Mesendoderm (in vitro differentiated cells): ENCODE results near the gene CRADD.

Experiments
- DNase-seq: peaks from one replicate; pipeline ENCODE4 v3.0.0; 2013
- H2AK5ac ChIP-seq: 2 replicates; pipeline ENCODE4 v1.6.1; 2013; ENCODE audit warnings: low read length, inconsistent platforms
- H2BK120ac ChIP-seq: 2 replicates; pipeline ENCODE4 v1.6.1; 2013; ENCODE audit warnings: low read depth, mild to moderate bottlenecking, low read length, moderate library complexity, mixed read lengths
- H2BK15ac ChIP-seq: replicated peaks from 2 replicates; pipeline ENCODE4 v1.6.1; 2013; ENCODE audit warnings: low read depth, mild to moderate bottlenecking, moderate library complexity
- H2BK5ac ChIP-seq: 2 replicates; pipeline ENCODE4 v1.6.1; 2013; ENCODE audit warnings: low read length, inconsistent platforms
- H3K18ac ChIP-seq: 2 replicates; pipeline ENCODE4 v1.6.1; 2013; ENCODE audit warnings: mild to moderate bottlenecking, low read length, mixed read lengths
- H3K23ac ChIP-seq: one replicate; pipeline ENCODE4 v1.6.1; 2013; ENCODE audit warnings: low read length
- H3K27ac ChIP-seq: 2 replicates; pipeline ENCODE4 v1.5.1; 2013; ENCODE audit warnings: low read depth, mild to moderate bottlenecking, inconsistent platforms, low read length, moderate library complexity
- H3K27me3 ChIP-seq: 2 replicates; pipeline ENCODE4 v1.6.1; 2013; ENCODE audit warnings: low read length, control low read depth, mild to moderate bottlenecking, inconsistent platforms; ENCODE audit not compliant: insufficient read depth, poor library complexity
- H3K36me3 ChIP-seq: 2 replicates; pipeline ENCODE4 v1.6.1; 2013; ENCODE audit warnings: low read length, inconsistent platforms; ENCODE audit not compliant: control insufficient read depth, insufficient read depth
- H3K4ac ChIP-seq: one replicate; pipeline ENCODE4 v1.6.1; 2013; ENCODE audit warnings: low read depth, mild to moderate bottlenecking, low read length, moderate library complexity
- H3K4me1 ChIP-seq: 2 replicates; pipeline ENCODE4 v1.6.1; 2013; ENCODE audit warnings: low read depth, low read length, inconsistent platforms; ENCODE audit not compliant: control insufficient read depth
- H3K4me2 ChIP-seq: 2 replicates; pipeline ENCODE4 v1.6.1; 2013; ENCODE audit warnings: low read length
- H3K4me3 ChIP-seq: 2 replicates; pipeline ENCODE4 v1.5.1; 2013; ENCODE audit warnings: mild to moderate bottlenecking, low read length
- H3K56ac ChIP-seq: one replicate; pipeline ENCODE4 v1.6.1; 2013; ENCODE audit warnings: low read length
- H3K79me1 ChIP-seq: 2 replicates; pipeline ENCODE4 v1.6.1; 2013; ENCODE audit warnings: low read length, inconsistent platforms
- H3K79me2 ChIP-seq: 2 replicates; pipeline ENCODE4 v1.6.1; 2013; ENCODE audit warnings: mild to moderate bottlenecking, low read length; ENCODE audit not compliant: control insufficient read depth, insufficient read depth
- H3K9ac ChIP-seq: 2 replicates; pipeline ENCODE4 v1.6.1; 2013; ENCODE audit warnings: low read length, inconsistent platforms
- H4K5ac ChIP-seq: one replicate; pipeline ENCODE4 v1.6.1; 2013; ENCODE audit warnings: low read length
- H4K8ac ChIP-seq: one replicate; pipeline ENCODE4 v1.6.1; 2013; ENCODE audit warnings: low read depth, mild to moderate bottlenecking, control low read depth, low read length, moderate library complexity
- WGBS: extraction: QIAGEN DNeasy Blood & Tissue Kit; methylation state at CpG from one replicate; pipeline ENCODE4 v1.1.7; 2013; ENCODE audit warnings: low lambda C conversion rate, missing lambda C conversion rate; ENCODE audit not compliant: insufficient coverage; ENCODE audit errors: extremely low coverage; 5-methylcytosine and 5-hydroxymethylcytosine counted together

The CRADD gene

GRCh38 chr12:93895089-93895445, 217.9 kb downstream of the CRADD start:
- Histone ChIP-seq H2AK5ac (no peak overlapping the region), H2BK15ac (no peak overlapping the region), H3K27me3 (no peaks in the 10 kb centered on the region), H3K4me3 (no peak overlapping the region), H3K36me3 (no peaks in the 10 kb centered on the region), H3K79me1 (no peaks in the 10 kb centered on the region), H4K8ac (no peak overlapping the region), H3K23ac (no peak overlapping the region), H3K79me2 (no peaks in the 10 kb centered on the region), H3K4me1 (peaks cover 4% of the 10 kb centered on the region), H3K27ac (no peak overlapping the region), H3K4ac (no peak overlapping the region), H4K5ac (no peak overlapping the region), H2BK120ac (no peak overlapping the region), H3K18ac (no peak overlapping the region), H3K56ac (no peak overlapping the region), H2BK5ac (no peak overlapping the region), H3K4me2 (no peak overlapping the region), H3K9ac (no peak overlapping the region)
- DNase-seq: peak; percentile 39
- WGBS: no CpG with 5 or more reads among the region's 6 CpGs

- H3K4me1 ChIP-seq: peaks cover 4% of the 10 kb centered on the region
- H3K79me2 ChIP-seq: no peaks in the 10 kb centered on the region
- no peak overlapping the region for H2BK15ac ChIP-seq
- H2AK5ac ChIP-seq: no peak overlapping the region
- no peak overlapping the region for H3K56ac ChIP-seq
- H2BK5ac ChIP-seq: no peak overlapping the region
- no peaks in the 10 kb centered on the region for H3K36me3 ChIP-seq
- no peak overlapping the region for H3K27ac ChIP-seq
- H3K4ac ChIP-seq: no peak overlapping the region
- DNase-seq: peak; percentile 33
- no peaks in the 10 kb centered on the region for H3K79me1 ChIP-seq
- H4K5ac ChIP-seq: no peak overlapping the region
- no peak overlapping the region for H3K4me2 ChIP-seq
- H3K9ac ChIP-seq: no peak overlapping the region
- no CpG with 5 or more reads among the region's 1 CpG for WGBS
- no peak overlapping the region for H3K23ac ChIP-seq
- no peak overlapping the region for H3K4me3 ChIP-seq
- H3K27me3 ChIP-seq: no peaks in the 10 kb centered on the region
- no peak overlapping the region for H3K18ac ChIP-seq
- H4K8ac ChIP-seq: no peak overlapping the region
- H2BK120ac ChIP-seq: no peak overlapping the region
These were observed 219.3 kb downstream of the CRADD start for GRCh38 chr12:93896427-93896826.

DNA sequence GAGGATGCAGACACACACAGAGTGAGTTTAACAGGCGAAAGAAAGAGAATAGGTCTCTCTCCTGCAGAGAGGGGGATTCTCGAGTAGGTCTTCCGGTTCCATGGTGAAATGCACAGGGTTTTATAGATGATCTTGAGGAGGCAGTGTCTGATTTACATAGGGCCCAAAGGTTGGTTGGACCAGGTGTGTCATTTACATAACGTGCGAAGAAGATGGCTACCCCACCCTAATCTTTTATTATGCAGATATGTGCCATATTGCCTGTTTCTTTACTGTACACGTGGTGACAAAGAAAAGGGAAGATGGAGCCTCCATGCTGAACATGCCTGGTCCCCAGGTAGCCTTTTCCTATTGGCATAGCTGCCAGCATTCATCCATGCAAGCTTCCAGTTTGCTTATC, 219.8 kb downstream of the CRADD start:
- peaks cover 4% of the 10 kb centered on the region for H3K4me1 ChIP-seq
- no CpG with 5 or more reads among the region's 6 CpGs for WGBS
- H3K4me3 ChIP-seq: no peak overlapping the region
- no peak overlapping the region for H3K27ac ChIP-seq
- no peak overlapping the region for H3K9ac ChIP-seq
- no peak overlapping the region for H3K4ac ChIP-seq
- H2AK5ac ChIP-seq: no peak overlapping the region
- no peak overlapping the region for H2BK15ac ChIP-seq
- H3K27me3 ChIP-seq: no peaks in the 10 kb centered on the region
- no peak overlapping the region for H2BK120ac ChIP-seq
- no peak overlapping the region for H4K8ac ChIP-seq
- no peak overlapping the region for H3K23ac ChIP-seq
- no peak overlapping the region for H4K5ac ChIP-seq
- no peak overlapping the region for H3K18ac ChIP-seq
- H3K79me1 ChIP-seq: no peaks in the 10 kb centered on the region
- no peaks in the 10 kb centered on the region for H3K36me3 ChIP-seq
- no peak overlapping the region for H2BK5ac ChIP-seq
- H3K56ac ChIP-seq: no peak overlapping the region
- H3K79me2 ChIP-seq: no peaks in the 10 kb centered on the region
- no peak for DNase-seq
- H3K4me2 ChIP-seq: no peak overlapping the region

DNA sequence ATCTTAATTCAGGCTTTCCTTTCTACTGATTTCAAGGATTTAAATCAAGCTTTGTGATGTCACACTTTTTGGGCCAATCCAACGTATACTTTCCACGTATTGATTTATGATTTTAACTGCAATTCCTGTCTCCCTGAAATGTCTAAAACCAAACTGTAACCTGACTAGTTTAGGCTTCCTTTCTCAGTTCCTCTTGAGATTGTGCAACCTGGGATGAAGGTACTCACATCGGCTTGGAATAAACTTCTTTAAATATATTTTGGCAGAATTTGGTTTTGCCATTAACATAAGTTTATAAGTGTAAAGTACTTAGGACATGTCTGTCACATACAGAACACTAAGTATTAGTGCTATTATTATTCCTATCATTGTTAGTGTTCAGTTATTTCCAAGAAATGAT, 224.6 kb downstream of the CRADD start:
- no peak for DNase-seq
- Histone ChIP-seq H3K27ac (no peak overlapping the region), H4K5ac (no peak overlapping the region), H3K4ac (no peak overlapping the region), H3K18ac (no peak overlapping the region), H3K56ac (no peak overlapping the region), H3K27me3 (no peaks in the 10 kb centered on the region), H3K9ac (no peak overlapping the region), H3K79me1 (no peaks in the 10 kb centered on the region), H2BK120ac (no peak overlapping the region), H3K4me1 (no peaks in the 10 kb centered on the region), H3K23ac (no peak overlapping the region), H3K4me3 (no peak overlapping the region), H4K8ac (no peak overlapping the region), H3K79me2 (no peaks in the 10 kb centered on the region), H3K36me3 (no peaks in the 10 kb centered on the region), H2BK15ac (no peak overlapping the region), H2AK5ac (no peak overlapping the region), H2BK5ac (no peak overlapping the region), H3K4me2 (no peak overlapping the region)
- no CpG with 5 or more reads among the region's 3 CpGs for WGBS

- Histone ChIP-seq H2BK120ac (no peak overlapping the region), H3K27ac (no peak overlapping the region), H3K4ac (no peak overlapping the region), H2AK5ac (no peak overlapping the region), H3K4me2 (no peak overlapping the region), H3K36me3 (no peaks in the 10 kb centered on the region), H3K79me1 (no peaks in the 10 kb centered on the region), H3K79me2 (no peaks in the 10 kb centered on the region), H3K18ac (no peak overlapping the region), H3K4me3 (no peak overlapping the region), H2BK5ac (no peak overlapping the region), H3K56ac (no peak overlapping the region), H4K8ac (no peak overlapping the region), H3K9ac (no peak overlapping the region), H3K27me3 (no peaks in the 10 kb centered on the region), H3K4me1 (no peaks in the 10 kb centered on the region), H4K5ac (no peak overlapping the region), H3K23ac (no peak overlapping the region), H2BK15ac (no peak overlapping the region)
- no CpG with 5 or more reads among the region's 4 CpGs for WGBS
- no peak for DNase-seq
These were observed 225.0 kb downstream of the CRADD start for GRCh38 chr12:93902192-93902591.

GRCh38 chr12:93902736-93903562, 225.8 kb downstream of the CRADD start:
- H4K8ac ChIP-seq: no peak overlapping the region
- H3K27me3 ChIP-seq: no peaks in the 10 kb centered on the region
- no peak overlapping the region for H2AK5ac ChIP-seq
- no peaks in the 10 kb centered on the region for H3K79me1 ChIP-seq
- WGBS: no CpG with 5 or more reads among the region's 5 CpGs
- H3K9ac ChIP-seq: no peak overlapping the region
- H2BK15ac ChIP-seq: no peak overlapping the region
- H3K79me2 ChIP-seq: no peaks in the 10 kb centered on the region
- no peak overlapping the region for H4K5ac ChIP-seq
- no peaks in the 10 kb centered on the region for H3K36me3 ChIP-seq
- H2BK5ac ChIP-seq: no peak overlapping the region
- no peak overlapping the region for H3K23ac ChIP-seq
- H2BK120ac ChIP-seq: no peak overlapping the region
- H3K27ac ChIP-seq: no peak overlapping the region
- H3K4me2 ChIP-seq: no peak overlapping the region
- no peak for DNase-seq
- H3K56ac ChIP-seq: no peak overlapping the region
- H3K4ac ChIP-seq: no peak overlapping the region
- no peak overlapping the region for H3K4me3 ChIP-seq
- no peak overlapping the region for H3K18ac ChIP-seq
- no peaks in the 10 kb centered on the region for H3K4me1 ChIP-seq
